ENCODE measurements around the gene DTWD2. TPM values are rescaled to one million over a fixed set of nuclear protein-coding genes. Genes with fewer than 3 reads are reported as not detected.

Gene DTWD2, protein sequence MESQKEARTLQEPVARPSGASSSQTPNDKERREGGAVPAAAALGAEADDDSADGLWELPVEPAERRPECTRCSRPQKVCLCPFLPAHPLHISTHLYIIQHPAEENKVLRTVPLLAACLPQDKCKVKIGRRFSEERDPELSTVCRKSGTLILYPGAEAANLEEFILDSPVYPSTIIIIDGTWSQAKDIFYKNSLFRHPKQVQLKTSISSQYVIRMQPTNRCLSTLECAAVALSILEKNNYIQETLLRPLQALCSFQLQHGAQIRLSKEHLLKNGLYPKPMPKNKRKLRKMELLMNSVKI
- total RNA-seq (2022; extraction: Qiagen RNA extraction; ENCODE audit: low read depth), result 1.0 to 1.9 TPM (median 1.5 TPM) in 5 replicates

DNA sequence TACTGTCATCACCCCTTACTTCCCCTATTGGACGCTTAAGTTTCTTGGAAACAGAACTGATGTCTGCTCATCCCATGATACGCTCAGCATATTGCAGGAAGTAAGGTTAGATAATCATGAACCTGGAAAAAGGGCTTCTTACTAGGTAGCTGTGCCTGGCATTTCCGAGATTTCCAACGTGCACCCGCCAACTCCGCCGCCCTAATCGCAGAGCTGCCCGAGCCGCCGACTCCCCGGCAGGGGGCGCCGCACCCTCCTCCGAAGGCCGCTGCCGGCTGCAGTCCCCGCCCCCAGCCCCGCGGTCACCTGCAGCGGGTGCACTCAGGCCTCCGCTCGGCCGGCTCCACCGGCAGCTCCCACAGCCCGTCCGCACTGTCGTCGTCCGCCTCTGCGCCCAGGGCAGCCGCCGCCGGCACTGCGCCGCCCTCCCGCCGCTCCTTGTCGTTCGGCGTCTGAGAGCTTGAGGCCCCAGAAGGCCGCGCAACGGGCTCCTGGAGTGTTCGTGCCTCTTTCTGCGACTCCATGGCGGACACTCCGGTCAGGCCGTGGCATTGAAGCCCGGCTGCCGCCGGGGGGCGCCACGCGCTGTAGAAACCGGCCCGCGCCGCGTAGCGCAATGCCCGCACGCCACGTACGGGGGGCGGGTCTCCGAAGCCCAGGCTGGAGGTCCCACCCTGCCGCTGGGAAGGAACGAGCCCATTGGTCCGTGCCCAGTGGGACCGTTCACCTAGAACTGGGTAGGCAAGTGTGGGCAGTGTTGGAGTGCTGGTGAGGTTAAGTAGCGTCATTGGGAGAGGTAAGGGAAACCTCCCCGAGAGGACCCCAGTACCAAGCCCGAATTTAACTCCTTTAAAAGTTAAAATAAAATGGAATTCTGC, at the start of gene DTWD2:
TSS of gene DTWD2 (minus strand) at position 560 of the 878 bp plus-strand sequence. CDS start at position 524, 36 bp downstream.

Other genes starting within 250 kb of the DTWD2 start
- 8.1 to 12.3 TPM (median 9.5 TPM) in 5 replicates for gene DMXL1, start 82.5 kb upstream of the DTWD2 start, total RNA-seq (2022; extraction: Qiagen RNA extraction; ENCODE audit: low read depth)

Data from A549 treated with GW870086 at 1 μM for 4 hours (cell line).